ENCODE data around the gene SEPTIN3. TPM values are rescaled to one million over a fixed set of nuclear protein-coding genes. Genes with fewer than 3 reads are reported as not detected.

Gene SEPTIN3
- total RNA-seq, 1 donor from 2014 or later = not detected

GRCh38 chr22:41989246-41989645 is 20.0 kb downstream of the SEPTIN3 start:
- Histone ChIP-seq H3K27ac (replicated peaks) (no peak overlapping the region), H3K4me3 (no peak overlapping the region), H3K27me3 (ENCODE audit: low read depth) (peaks cover 25% of the 10 kb centered on the region), H3K9me3 (replicated peaks) (no peaks in the 10 kb centered on the region), H3K4me1 (no peaks in the 10 kb centered on the region), H3K36me3 (no peaks in the 10 kb centered on the region)
- intact Hi-C loops (cut with micrococcal nuclease) = no loop called here
- no peak for TF ChIP-seq CTCF (IDR thresholded peaks at IDR 0.05; ENCODE audit: borderline replicate concordance)
- no peak for DNase-seq

GRCh38 chr22:41991111-41991510 is 21.9 kb downstream of the SEPTIN3 start:
- Histone ChIP-seq H3K4me1 (no peaks in the 10 kb centered on the region), H3K9me3 (replicated peaks) (no peaks in the 10 kb centered on the region), H3K27ac (replicated peaks) (no peak overlapping the region), H3K36me3 (no peaks in the 10 kb centered on the region), H3K4me3 (no peak overlapping the region), H3K27me3 (ENCODE audit: low read depth) (peaks cover 25% of the 10 kb centered on the region)
- no peak for DNase-seq
- no peak for TF ChIP-seq CTCF (IDR thresholded peaks at IDR 0.05; ENCODE audit: borderline replicate concordance)
- intact Hi-C loops (cut with micrococcal nuclease) = no loop called here

- Histone ChIP-seq H3K9me3 (replicated peaks) (no peaks in the 10 kb centered on the region), H3K27me3 (ENCODE audit: low read depth) (peaks cover 32% of the 10 kb centered on the region), H3K36me3 (no peaks in the 10 kb centered on the region), H3K27ac (replicated peaks) (no peak overlapping the region), H3K4me3 (no peak overlapping the region), H3K4me1 (no peaks in the 10 kb centered on the region)
- no peak for DNase-seq
- no peak for TF ChIP-seq CTCF (IDR thresholded peaks at IDR 0.05; ENCODE audit: borderline replicate concordance)
- intact Hi-C loops (cut with micrococcal nuclease) = no loop called here
These were observed 23.3 kb downstream of the SEPTIN3 start for GRCh38 chr22:41992496-41992895.

GRCh38 chr22:41995211-41995610 is 26.0 kb downstream of the SEPTIN3 start:
- H3K27ac ChIP-seq (replicated peaks) = no peak overlapping the region

GRCh38 chr22:41996826-41997225 is 27.6 kb downstream of the SEPTIN3 start:
- peaks cover 26% of the 10 kb centered on the region for H3K27me3 ChIP-seq (ENCODE audit: low read depth)
- intact Hi-C loops (cut with micrococcal nuclease) = no loop called here
- H3K27ac ChIP-seq (replicated peaks) = no peak overlapping the region
- H3K9me3 ChIP-seq (replicated peaks) = no peaks in the 10 kb centered on the region
- H3K4me1 ChIP-seq = peaks cover 9% of the 10 kb centered on the region
- no peak for DNase-seq
- no peaks in the 10 kb centered on the region for H3K36me3 ChIP-seq
- no peak overlapping the region for H3K4me3 ChIP-seq
- TF ChIP-seq CTCF (IDR thresholded peaks at IDR 0.05; ENCODE audit: borderline replicate concordance) = no peak

More at GRCh38 chr22:41995211-41995610, 26.0 kb downstream of the SEPTIN3 start:
- no peak for DNase-seq
- H3K36me3 ChIP-seq = no peaks in the 10 kb centered on the region
- peaks cover 32% of the 10 kb centered on the region for H3K27me3 ChIP-seq (ENCODE audit: low read depth)
- intact Hi-C loops (cut with micrococcal nuclease) = no loop called here
- H3K4me1 ChIP-seq = peaks cover 9% of the 10 kb centered on the region
- H3K4me3 ChIP-seq = no peak overlapping the region
- H3K9me3 ChIP-seq (replicated peaks) = no peaks in the 10 kb centered on the region
- TF ChIP-seq CTCF (IDR thresholded peaks at IDR 0.05; ENCODE audit: borderline replicate concordance) = no peak
